ENCODE results near the gene PCED1A.

The PCED1A gene

GRCh38 chr20:2801286-2801728, 39.1 kb downstream of the PCED1A start:
- no peak for DNase-seq

GRCh38 chr20:2800521-2801285, 39.8 kb downstream of the PCED1A start, which contains the start of gene CPXM1:
Gene CPXM1, minus strand, starts transcription at chr20:2800627. Its CDS starts 55 bp downstream, at chr20:2800572.
- DNase-seq = peak; percentile 19

GRCh38 chr20:2799688-2800520, 40.6 kb downstream of the PCED1A start:
- DNase-seq = no peak

- DNase-seq = no peak
These were observed 41.2 kb downstream of the PCED1A start for GRCh38 chr20:2799271-2799670.

GRCh38 chr20:2798814-2799213, 41.6 kb downstream of the PCED1A start:
- no peak for DNase-seq

GRCh38 chr20:2798095-2798805, 42.2 kb downstream of the PCED1A start:
- no peak for DNase-seq

- no peak for DNase-seq
These were observed 43.1 kb downstream of the PCED1A start for GRCh38 chr20:2797136-2797983.

- no peak for DNase-seq
These were observed 44.3 kb downstream of the PCED1A start for GRCh38 chr20:2796011-2796660.

GRCh38 chr20:2795451-2795850, 45.0 kb downstream of the PCED1A start:
- no peak for DNase-seq

GRCh38 chr20:2794866-2795447, 45.5 kb downstream of the PCED1A start:
- DNase-seq = no peak

GRCh38 chr20:2794202-2794748, 46.2 kb downstream of the PCED1A start:
- no peak for DNase-seq

- no peak for DNase-seq
These were observed 47.0 kb downstream of the PCED1A start for GRCh38 chr20:2793471-2793870.

All from NCI-H345 (cell line).